ENCODE data around the gene ATG9A. TPM values are rescaled to one million over a fixed set of nuclear protein-coding genes. Genes with fewer than 3 reads are reported as not detected.
"Not testable (repeated sequence)": the region's sequence is repeated elsewhere in the genome, so short reads cannot be mapped to it uniquely, and the experiment has no call there.

ATG9A gene
- total RNA-seq: 81.8 TPM
- long read RNA-seq, transcript ATG9A-201 (16 exons, 3,130 nt): major isoform, 9 of 56 reads
- long read RNA-seq, partial matches to known transcripts: 29 of 56 reads
- long read RNA-seq, other reads (novel, unspliced or antisense): 12 of 56 reads

GRCh38 chr2:219229305-219230058 is at the start of gene ATG9A, which contains the start of gene ANKZF1:
ATG9A (minus strand) TSS chr2:219229636; CDS start chr2:219228024, 1,612 bp downstream.
ANKZF1 (plus strand) TSS chr2:219229806; CDS start chr2:219230258, 452 bp downstream.
- ATAC-seq (peak; percentile 99), DNase-seq (peak; percentile 99)
- intact Hi-C loops (cut with micrococcal nuclease): loop anchor here (10.0 kb wide), 1 partner anchor 65 kb away; no protein-coding TSS in a partner anchor

GRCh38 chr2:219278655-219279150 is 49.3 kb upstream of the ATG9A start:
- DNase-seq: no peak
- intact Hi-C loops (cut with micrococcal nuclease): no loop called here
- peak; percentile 48 for ATAC-seq

GRCh38 chr2:219277703-219278654 is 48.5 kb upstream of the ATG9A start:
- ATAC-seq (peak; percentile 33), DNase-seq (peak; percentile 82)
- intact Hi-C loops (cut with micrococcal nuclease): no loop called here

GRCh38 chr2:219274361-219274921 is 45.0 kb upstream of the ATG9A start:
- ATAC-seq (peak; percentile 49), DNase-seq (no peak)
- intact Hi-C loops (cut with micrococcal nuclease): no loop called here

- ATAC-seq (no peak), DNase-seq (no peak)
- intact Hi-C loops (cut with micrococcal nuclease): no loop called here
Observed at GRCh38 chr2:219273937-219274336, 44.5 kb upstream of the ATG9A start.

GRCh38 chr2:219272995-219273394 is 43.6 kb upstream of the ATG9A start:
- DNase-seq (no peak), ATAC-seq (no peak)
- intact Hi-C loops (cut with micrococcal nuclease): no loop called here

- intact Hi-C loops (cut with micrococcal nuclease): no loop called here
- no peak for DNase-seq
- ATAC-seq: no peak
Observed at GRCh38 chr2:219272356-219272755, 42.9 kb upstream of the ATG9A start.

- DNase-seq (no peak), ATAC-seq (no peak)
- intact Hi-C loops (cut with micrococcal nuclease): no loop called here
Observed at GRCh38 chr2:219271021-219271420, 41.6 kb upstream of the ATG9A start.

- ATAC-seq (no peak), DNase-seq (no peak)
- intact Hi-C loops (cut with micrococcal nuclease): no loop called here
Observed at GRCh38 chr2:219270055-219270372, 40.6 kb upstream of the ATG9A start.

GRCh38 chr2:219269362-219270054 is 40.1 kb upstream of the ATG9A start:
- intact Hi-C loops (cut with micrococcal nuclease): no loop called here
- DNase-seq (peak; percentile 49), ATAC-seq (peak; percentile 72)

GRCh38 chr2:219268294-219268693 is 38.9 kb upstream of the ATG9A start:
- ATAC-seq: no peak
- no peak for DNase-seq
- intact Hi-C loops (cut with micrococcal nuclease): no loop called here

GRCh38 chr2:219266886-219267285 is 37.5 kb upstream of the ATG9A start:
- intact Hi-C loops (cut with micrococcal nuclease): no loop called here
- no peak for ATAC-seq
- no peak for DNase-seq

GRCh38 chr2:219266232-219266631 is 36.8 kb upstream of the ATG9A start:
- ATAC-seq (no peak), DNase-seq (no peak)
- intact Hi-C loops (cut with micrococcal nuclease): no loop called here

GRCh38 chr2:219261024-219261855 is 31.8 kb upstream of the ATG9A start:
- ATAC-seq: no peak
- no peak for DNase-seq
- intact Hi-C loops (cut with micrococcal nuclease): no loop called here

GRCh38 chr2:219258942-219259341 is 29.5 kb upstream of the ATG9A start:
- DNase-seq; ATAC-seq; intact Hi-C loops (cut with micrococcal nuclease): not testable (repeated sequence)

- peak; percentile 22 for ATAC-seq
- no peak for DNase-seq
- intact Hi-C loops (cut with micrococcal nuclease): no loop called here
Observed at GRCh38 chr2:219254590-219255201, 25.3 kb upstream of the ATG9A start.

GRCh38 chr2:219253753-219254589 is 24.5 kb upstream of the ATG9A start, which contains the start of gene TUBA4A:
TUBA4A (minus strand) TSS chr2:219253918; CDS start chr2:219253858, 60 bp downstream.
- DNase-seq (peak; percentile 94), ATAC-seq (peak; percentile 93)
- intact Hi-C loops (cut with micrococcal nuclease): no loop called here

Data from left ventricle myocardium superior (tissue), 1 donor.